Hepatocyte (in vitro differentiated cells): ENCODE data around the gene SH2B3. TPM values are rescaled to one million over a fixed set of nuclear protein-coding genes. Genes with fewer than 3 reads are reported as not detected.
A peak's percentile ranks its signal among the peaks of the same experiment; 100 is the strongest.

Experiments used
- DNase-seq: peaks from one replicate; pipeline ENCODE4 v3.0.0-alpha.2; 2016; ENCODE audit warnings: low spot score
- H2AFZ ChIP-seq: fragments of 200-600 bp; sonication (generic); 2 replicates; pipeline ENCODE4 v1.6.0; 2016; ENCODE audit warnings: antibody characterized with exemption, mild to moderate bottlenecking
- H3K27ac ChIP-seq: fragments of 200-600 bp; sonication (generic); 2 replicates; pipeline ENCODE4 v1.5.1; 2016; ENCODE audit warnings: mild to moderate bottlenecking
- H3K27me3 ChIP-seq: fragments of 200-600 bp; sonication (generic); 2 replicates; pipeline ENCODE4 v1.6.1; 2016
- H3K36me3 ChIP-seq: fragments of 200-600 bp; sonication (generic); replicated peaks from 2 replicates; pipeline ENCODE4 v1.5.1; 2016; ENCODE audit warnings: low read depth; ENCODE audit not compliant: insufficient read depth
- H3K4me1 ChIP-seq: fragments of 200-600 bp; sonication (generic); 2 replicates; pipeline ENCODE4 v1.5.1; 2016; ENCODE audit warnings: mild to moderate bottlenecking, moderate library complexity; ENCODE audit not compliant: insufficient read depth
- H3K4me2 ChIP-seq: fragments of 200-600 bp; sonication (generic); 2 replicates; pipeline ENCODE4 v1.6.0; 2016
- H3K4me3 ChIP-seq: fragments of 200-600 bp; sonication (generic); 2 replicates; pipeline ENCODE4 v1.5.1; 2016; ENCODE audit warnings: mild to moderate bottlenecking
- H3K79me2 ChIP-seq: fragments of 200-600 bp; sonication (generic); 2 replicates; pipeline ENCODE4 v1.6.0; 2017; ENCODE audit warnings: mild to moderate bottlenecking
- H3K9me2 ChIP-seq: fragments of 200-600 bp; sonication (generic); replicated peaks from 2 replicates; pipeline ENCODE4 v1.6.0; 2017; ENCODE audit warnings: mild to moderate bottlenecking; ENCODE audit not compliant: insufficient read depth
- H3K9me3 ChIP-seq: fragments of 200-600 bp; sonication (generic); 2 replicates; pipeline ENCODE4 v1.5.1; 2016; ENCODE audit warnings: low read depth, mild to moderate bottlenecking
- H4K20me1 ChIP-seq: fragments of 200-600 bp; sonication (generic); 2 replicates; pipeline ENCODE4 v1.6.0; 2016; ENCODE audit warnings: mild to moderate bottlenecking; ENCODE audit not compliant: insufficient read depth, poor library complexity, severe bottlenecking
- CTCF ChIP-seq: fragments of 200-600 bp; sonication (generic); IDR thresholded peaks from 2 replicates; pipeline ENCODE4 v1.5.1; 2016; ENCODE audit warnings: antibody characterized with exemption, mild to moderate bottlenecking; ENCODE audit not compliant: poor library complexity
- EZH2 ChIP-seq: fragments of 200-600 bp; sonication (generic); IDR thresholded peaks from 2 replicates; pipeline ENCODE4 v1.6.1; 2016; ENCODE audit warnings: antibody characterized with exemption, mild to moderate bottlenecking, borderline replicate concordance
- EZH2phosphoT487 ChIP-seq: fragments of 200-600 bp; sonication (generic); IDR thresholded peaks from one replicate; pipeline ENCODE4 v1.6.1; 2018; ENCODE audit warnings: antibody characterized with exemption, mild to moderate bottlenecking, low read depth, moderate library complexity; ENCODE audit not compliant: unreplicated experiment, severe bottlenecking
- WGBS: methylation state at CpG from one replicate; pipeline ENCODE4 v1.1.6; 2016; ENCODE audit warnings: low lambda C conversion rate; ENCODE audit errors: missing lambda C conversion rate; 5-methylcytosine and 5-hydroxymethylcytosine counted together
- polyA plus RNA-seq: library from polyadenylated mRNA; unstranded; fragments of >200 nt; fragmentation: Nextera tagmentation; extraction: Ambion mirVana; gene quantifications from 2 replicates; pipeline ENCODE4 v1.2.1, GENCODE V29; 2016
- total RNA-seq: library from RNA; depleted of rRNA; stranded (reverse); fragments of >200 nt; gene quantifications from 2 replicates; pipeline ENCODE4 v1.2.3, GENCODE V29; 2014

SH2B3 gene
- total and polyA plus RNA-seq, 2 experiments from 2014 or later = 5.3 to 5.5 TPM

- no peak for TF ChIP-seq EZH2phosphoT487
- TF ChIP-seq CTCF = no peak
- TF ChIP-seq EZH2 = no peak
Measured at GRCh38 chr12:111444314-111444924, 38.7 kb downstream of the SH2B3 start.

GRCh38 chr12:111444925-111445725, 39.4 kb downstream of the SH2B3 start:
- H3K4me2 ChIP-seq = no peak overlapping the region
- WGBS = 70% methylated on average over 11 of the region's 11 CpGs

More at GRCh38 chr12:111444314-111444924, 38.7 kb downstream of the SH2B3 start:
- 96% methylated on average over 8 of the region's 8 CpGs for WGBS
- Histone ChIP-seq H3K9me2 (no peaks in the 10 kb centered on the region), H3K4me3 (no peak overlapping the region), H3K79me2 (no peaks in the 10 kb centered on the region), H3K27ac (peak overlapping the region; percentile 46), H3K9me3 (no peaks in the 10 kb centered on the region), H3K27me3 (no peaks in the 10 kb centered on the region), H2AFZ (no peak overlapping the region), H3K4me1 (no peaks in the 10 kb centered on the region), H3K36me3 (no peaks in the 10 kb centered on the region), H3K4me2 (no peak overlapping the region), H4K20me1 (no peaks in the 10 kb centered on the region)
- DNase-seq = no peak

GRCh38 chr12:111445726-111446581, 40.2 kb downstream of the SH2B3 start:
- no peaks in the 10 kb centered on the region for H3K9me2 ChIP-seq
- no peak for TF ChIP-seq EZH2phosphoT487
- TF ChIP-seq CTCF = no peak
- no peak for TF ChIP-seq EZH2
- no peaks in the 10 kb centered on the region for H3K36me3 ChIP-seq
- peaks cover 3% of the 10 kb centered on the region for H3K79me2 ChIP-seq
- DNase-seq = no peak
- H3K27ac ChIP-seq = peak overlapping the region; percentile 33
- no peaks in the 10 kb centered on the region for H3K9me3 ChIP-seq
- H2AFZ ChIP-seq = no peak overlapping the region
- H3K4me3 ChIP-seq = no peak overlapping the region
- H4K20me1 ChIP-seq = no peaks in the 10 kb centered on the region
- H3K4me1 ChIP-seq = no peaks in the 10 kb centered on the region
- H3K27me3 ChIP-seq = no peaks in the 10 kb centered on the region
- no peak overlapping the region for H3K4me2 ChIP-seq
- WGBS = 67% methylated on average over 6 of the region's 6 CpGs

More at GRCh38 chr12:111444925-111445725, 39.4 kb downstream of the SH2B3 start:
- no peaks in the 10 kb centered on the region for H3K9me3 ChIP-seq
- no peak overlapping the region for H3K4me3 ChIP-seq
- H4K20me1 ChIP-seq = no peaks in the 10 kb centered on the region
- H3K79me2 ChIP-seq = no peaks in the 10 kb centered on the region
- H3K27ac ChIP-seq = peak overlapping the region; percentile 33
- no peaks in the 10 kb centered on the region for H3K9me2 ChIP-seq
- no peak overlapping the region for H2AFZ ChIP-seq
- TF ChIP-seq EZH2phosphoT487 (no peak), EZH2 (no peak), CTCF (no peak)
- H3K4me1 ChIP-seq = no peaks in the 10 kb centered on the region
- DNase-seq = peak; percentile 64
- no peaks in the 10 kb centered on the region for H3K27me3 ChIP-seq
- H3K36me3 ChIP-seq = no peaks in the 10 kb centered on the region
